GM12875 (cell line): ENCODE results near the gene TTLL6.
A peak's percentile ranks its signal among the peaks of the same experiment; 100 is the strongest.
"Not testable (repeated sequence)": the region's sequence is repeated elsewhere in the genome, so short reads cannot be mapped to it uniquely, and the experiment has no call there.

Experiments used
- H3K4me3 ChIP-seq: one replicate; pipeline ENCODE4 v1.5.1; 2011; ENCODE audit warnings: low read depth, low read length, control low read depth
- CTCF ChIP-seq: IDR thresholded peaks from 2 replicates; pipeline ENCODE4 v1.5.1; 2011; ENCODE audit warnings: low read depth, mild to moderate bottlenecking, control low read depth, inconsistent platforms, low read length, moderate library complexity, borderline replicate concordance; ENCODE audit not compliant: insufficient read depth

The TTLL6 gene

GRCh38 chr17:48843187-48843900 lies 26.3 kb upstream of the TTLL6 start:
- no peak for TF ChIP-seq CTCF
- no peak overlapping the region for H3K4me3 ChIP-seq

- no peak for TF ChIP-seq CTCF
Measured at GRCh38 chr17:48842746-48843145, 25.7 kb upstream of the TTLL6 start.

GRCh38 chr17:48841395-48841831 lies 24.4 kb upstream of the TTLL6 start:
- H3K4me3 ChIP-seq, result no peak overlapping the region
- TF ChIP-seq CTCF, result no peak

More at GRCh38 chr17:48842746-48843145, 25.7 kb upstream of the TTLL6 start:
- no peak overlapping the region for H3K4me3 ChIP-seq

GRCh38 chr17:48840441-48840840 lies 23.4 kb upstream of the TTLL6 start:
- H3K4me3 ChIP-seq, result no peak overlapping the region
- no peak for TF ChIP-seq CTCF

- H3K4me3 ChIP-seq, result not testable (repeated sequence)
Measured at GRCh38 chr17:48837458-48837857, 20.4 kb upstream of the TTLL6 start.

GRCh38 chr17:48835971-48836370 lies 18.9 kb upstream of the TTLL6 start:
- no peak for TF ChIP-seq CTCF
- H3K4me3 ChIP-seq, result no peak overlapping the region

GRCh38 chr17:48834973-48835372 lies 17.9 kb upstream of the TTLL6 start:
- H3K4me3 ChIP-seq, result no peak overlapping the region
- TF ChIP-seq CTCF, result no peak

GRCh38 chr17:48831549-48831883 lies 14.5 kb upstream of the TTLL6 start:
- TF ChIP-seq CTCF, result no peak
- H3K4me3 ChIP-seq, result peak overlapping the region; percentile 72
